ENCODE measurements around the gene RACK1.
A peak's percentile ranks its signal among the peaks of the same experiment; 100 is the strongest.

RACK1 gene

DNA sequence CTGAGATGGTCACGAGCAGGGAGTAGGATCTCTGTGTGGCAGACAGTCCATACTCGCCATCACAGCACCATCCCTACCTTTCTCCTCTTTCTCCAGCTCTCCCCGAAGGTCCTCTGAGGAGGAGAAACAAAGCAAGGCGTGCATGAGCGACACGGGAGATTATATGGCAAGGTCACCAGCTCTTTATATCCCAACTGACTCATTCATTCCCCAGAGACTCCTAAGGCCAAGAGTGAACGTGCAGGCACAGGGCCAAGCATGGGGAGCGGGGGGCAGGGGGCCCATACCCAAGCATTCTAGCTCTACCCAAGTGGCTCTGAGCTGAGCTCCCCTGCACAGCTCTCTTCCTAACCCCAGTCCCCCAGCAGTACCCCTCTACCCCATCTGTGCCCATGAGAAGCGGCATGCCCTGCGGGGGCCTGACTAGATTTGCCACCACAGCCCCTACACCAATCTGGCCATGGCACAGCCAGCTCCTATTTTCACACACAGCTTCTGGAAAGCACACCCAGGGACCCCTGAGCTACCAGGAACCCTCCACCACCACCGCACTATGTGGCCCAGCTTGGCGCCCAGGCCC, 45.5 kb downstream of the RACK1 start:
- no peak for DNase-seq (ENCODE audit: low read depth in 3 of 3)

DNA sequence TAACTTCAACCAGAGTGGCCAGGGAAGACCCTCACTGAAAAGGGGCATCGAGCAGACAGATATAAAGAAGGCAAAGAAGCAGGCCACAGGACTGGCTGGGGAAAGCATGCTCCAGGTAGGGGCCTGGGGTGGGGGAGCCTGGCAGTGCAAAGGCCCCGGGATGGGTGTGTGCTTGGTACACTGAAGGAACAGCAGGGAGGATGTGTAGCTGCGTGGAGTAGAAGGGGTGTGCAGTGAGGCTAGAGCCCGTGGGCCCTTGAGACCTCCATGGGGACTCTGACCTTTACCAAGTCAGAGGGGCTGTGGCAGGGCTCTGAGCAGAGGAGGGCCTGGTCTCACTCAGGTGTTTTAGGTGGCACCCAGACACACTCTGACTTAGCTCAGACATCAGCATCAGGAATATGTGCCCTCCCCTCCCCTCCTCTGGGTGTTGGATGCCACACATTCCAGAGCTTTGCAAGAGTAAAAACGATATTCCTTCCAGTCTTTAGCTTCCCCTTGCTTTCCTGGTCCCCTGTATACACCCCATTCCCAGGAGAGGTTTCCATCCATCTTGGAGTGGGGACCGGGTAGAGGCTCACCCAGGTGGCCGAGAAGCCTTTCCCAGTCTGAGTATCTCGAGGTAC, 46.3 kb downstream of the RACK1 start:
- no peak for DNase-seq (ENCODE audit: low read depth in 3 of 3)

DNA sequence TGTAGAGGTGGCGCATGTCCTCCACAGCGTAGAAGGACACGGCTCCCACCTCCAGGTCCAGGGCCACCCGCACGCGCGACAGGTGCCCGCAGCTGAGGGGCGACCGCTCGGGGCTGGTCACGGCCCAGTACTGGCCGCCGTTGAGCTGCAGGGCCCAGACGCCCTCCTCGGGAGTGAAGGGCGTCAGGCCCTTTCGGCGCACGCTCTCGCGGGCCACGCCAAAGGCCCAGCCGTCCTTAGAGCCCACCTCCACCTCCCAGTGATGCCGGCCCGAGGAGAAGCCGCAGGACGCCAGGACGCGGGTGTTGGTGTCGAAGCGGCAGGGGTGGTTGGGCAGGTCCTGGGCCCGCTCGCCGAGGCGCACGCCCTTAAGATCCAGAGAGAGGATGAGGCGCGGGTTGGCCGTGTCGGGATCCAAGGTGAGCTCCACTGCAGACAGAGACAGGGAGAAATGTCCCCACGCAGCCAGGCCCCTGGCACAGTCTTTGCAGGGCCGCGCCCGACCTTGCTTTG, 48.4 kb downstream of the RACK1 start:
- DNase-seq (ENCODE audit: low read depth in 3 of 3), result no peak

DNA sequence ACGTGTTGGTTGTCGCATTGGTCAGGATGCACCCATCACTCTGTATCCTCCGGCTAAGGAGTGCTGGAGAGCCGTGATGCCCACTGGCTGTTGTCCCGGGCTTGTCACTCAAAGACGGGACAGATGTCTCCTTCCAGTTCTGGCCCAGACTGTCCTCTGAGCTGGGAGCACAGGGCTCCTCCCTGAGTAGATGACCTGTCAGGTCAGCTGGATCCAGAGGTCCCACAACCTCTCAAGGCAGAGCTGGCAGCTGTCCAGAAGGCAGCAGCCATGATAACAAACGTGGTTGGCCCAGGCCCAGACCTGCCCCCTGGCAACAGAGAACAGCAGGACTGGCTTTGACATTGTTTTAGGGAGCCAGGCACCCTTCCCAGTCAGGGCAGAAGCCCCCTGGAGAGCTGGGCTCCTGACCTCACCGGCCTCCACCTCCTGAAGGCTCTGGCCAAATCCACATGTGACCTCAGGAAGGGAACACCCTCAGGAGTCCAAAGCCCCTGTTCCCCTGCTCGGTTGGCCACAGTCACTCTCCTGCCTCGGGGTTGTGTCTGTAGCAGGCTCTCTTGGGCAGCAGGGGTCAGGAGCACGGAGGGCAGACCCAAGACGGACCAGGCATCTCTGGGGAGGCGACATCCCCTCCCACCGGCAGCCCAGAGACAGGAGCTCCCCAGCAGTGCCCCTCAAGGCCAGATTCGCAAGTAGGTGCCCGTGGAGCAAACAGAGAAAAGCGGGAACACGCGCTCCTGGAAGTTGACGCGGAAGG, 49.0 kb downstream of the RACK1 start:
- DNase-seq (ENCODE audit: low read depth in 3 of 3), result no peak

DNA sequence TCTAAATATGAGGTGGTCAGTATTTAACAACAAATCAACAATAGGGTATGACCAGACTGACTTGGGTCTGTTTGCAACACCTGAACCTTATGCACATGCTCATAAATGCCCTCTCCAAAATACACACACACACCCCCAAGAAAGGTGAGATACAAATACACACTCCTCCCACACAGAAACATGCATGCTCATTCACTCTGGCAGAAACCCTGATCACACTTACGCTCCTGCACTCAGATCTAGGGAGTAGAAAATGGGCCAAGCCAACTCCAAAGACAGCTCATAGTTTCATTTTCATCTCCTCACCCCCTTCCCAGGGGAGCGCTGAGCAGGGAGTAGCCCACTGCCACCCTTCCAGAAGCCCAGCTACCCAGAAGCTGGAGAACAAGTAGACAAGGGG, 50.0 kb downstream of the RACK1 start:
- DNase-seq (ENCODE audit: low read depth in 3 of 3), result no peak

DNA sequence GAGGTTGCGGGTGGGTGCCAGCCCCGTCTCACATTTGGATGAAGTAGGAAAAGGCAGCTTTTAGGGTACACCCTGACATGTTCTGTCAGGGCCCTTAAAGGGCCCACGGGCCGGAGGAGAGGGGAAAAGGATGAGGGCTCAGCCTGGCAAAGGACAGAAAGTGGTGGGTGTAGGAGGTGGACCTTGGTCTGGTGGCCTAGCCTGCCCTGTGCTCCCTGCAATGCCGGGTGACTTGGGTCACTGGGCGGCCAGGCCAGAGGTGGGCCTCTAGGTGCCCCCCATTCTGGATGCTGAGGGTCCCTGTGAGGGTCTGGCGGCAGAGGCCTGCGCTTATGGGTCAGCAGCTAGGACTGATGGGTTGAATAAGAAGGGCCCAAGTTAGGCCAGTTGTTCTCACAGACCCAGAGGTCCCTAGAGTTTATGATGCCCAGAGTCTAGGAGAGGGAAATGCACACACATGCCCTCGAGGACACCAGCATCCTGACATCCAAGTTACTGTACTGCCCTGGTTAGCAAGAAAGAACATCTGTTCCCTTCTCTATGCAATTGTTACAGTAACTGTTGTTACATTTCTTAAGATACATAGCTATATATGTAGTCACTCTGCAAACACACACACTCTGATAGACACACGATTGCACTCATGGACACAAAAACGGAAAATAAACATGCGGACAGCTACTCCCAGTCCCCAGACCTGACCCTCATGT, 51.2 kb downstream of the RACK1 start:
- no peak for DNase-seq (ENCODE audit: low read depth in 3 of 3)

DNA sequence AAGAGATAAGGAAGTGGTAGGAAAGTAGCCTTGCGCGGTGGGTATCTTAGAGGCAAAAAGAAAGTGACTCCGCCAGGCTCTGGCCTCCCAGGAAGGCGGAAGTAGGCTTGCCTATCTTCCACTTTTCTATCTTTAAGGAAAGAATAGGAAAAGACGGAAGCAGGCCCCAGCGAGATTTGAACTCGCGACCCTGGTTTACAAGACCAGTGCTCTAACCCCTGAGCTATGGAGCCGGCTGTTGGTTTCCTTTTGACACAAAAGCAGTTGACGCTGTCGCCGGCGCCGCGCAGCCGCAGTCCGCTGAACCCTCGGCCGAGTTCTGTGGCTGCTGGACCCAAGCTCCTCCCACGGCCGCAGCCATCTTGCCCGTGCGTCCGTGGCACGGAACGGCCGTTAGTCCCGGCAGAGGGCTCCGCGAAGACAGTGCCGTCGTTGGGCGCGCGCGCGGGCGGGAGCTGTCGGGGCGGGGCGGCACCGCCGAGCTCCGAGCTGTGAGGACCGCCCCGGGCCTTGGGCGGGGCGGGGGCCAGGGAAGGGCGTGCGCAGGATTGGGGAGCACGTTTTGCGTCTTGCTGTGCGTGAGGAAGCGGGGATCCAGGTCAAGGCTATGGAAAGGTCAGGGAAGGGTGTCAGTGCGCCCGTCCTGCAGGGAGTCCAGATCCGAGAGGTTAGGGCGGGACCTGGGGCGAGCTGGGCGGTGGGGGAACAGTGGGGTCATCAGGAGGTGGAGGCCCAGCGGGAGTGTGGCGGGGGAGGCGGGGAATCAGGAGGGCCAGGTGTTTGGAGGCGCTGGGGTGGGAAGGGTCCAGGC, 52.0 kb downstream of the RACK1 start:
- DNase-seq (ENCODE audit: low read depth in 3 of 3), result peak; percentile 91 to 94 (median 92)

DNA sequence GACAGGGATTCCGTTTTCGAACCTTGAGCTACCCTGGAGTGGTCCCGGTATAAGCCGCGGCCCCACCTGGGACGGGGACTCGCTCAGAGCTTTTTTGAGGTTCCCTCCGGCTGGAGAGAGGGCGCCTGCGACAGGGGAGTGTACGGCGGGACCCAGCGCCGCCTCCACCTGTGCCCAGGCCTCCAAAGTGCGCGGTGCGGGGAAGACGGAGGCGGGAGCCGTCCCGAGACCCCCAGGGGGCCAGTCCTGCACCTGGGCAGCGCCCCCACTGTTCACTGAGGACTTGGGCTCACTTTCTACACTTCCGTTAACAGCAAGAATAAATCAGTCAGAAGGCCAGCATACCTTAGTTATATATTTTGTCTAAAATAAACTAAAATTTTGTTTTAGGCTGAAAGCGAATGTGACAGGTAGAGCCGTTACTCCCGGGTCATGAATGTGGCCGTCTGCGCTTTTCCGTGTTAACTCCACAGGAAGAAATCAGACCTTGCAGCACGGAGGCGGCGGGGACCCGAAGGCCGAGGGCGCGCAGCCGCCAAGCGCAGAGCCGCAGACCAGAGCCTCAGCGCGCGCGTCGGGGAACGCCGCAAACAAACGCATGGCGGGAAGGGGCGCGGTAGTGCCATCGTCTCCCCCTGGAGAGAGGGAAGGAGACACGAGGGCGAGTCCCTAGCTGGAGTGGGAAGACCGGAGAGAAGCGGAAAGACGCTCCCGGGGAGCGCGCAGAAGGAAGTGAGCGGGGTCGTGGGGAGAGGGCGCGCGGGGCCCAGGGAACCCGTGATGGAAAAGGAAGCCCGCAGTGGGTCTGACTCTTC, 52.8 kb downstream of the RACK1 start:
- no peak for DNase-seq (ENCODE audit: low read depth in 3 of 3)

DNA sequence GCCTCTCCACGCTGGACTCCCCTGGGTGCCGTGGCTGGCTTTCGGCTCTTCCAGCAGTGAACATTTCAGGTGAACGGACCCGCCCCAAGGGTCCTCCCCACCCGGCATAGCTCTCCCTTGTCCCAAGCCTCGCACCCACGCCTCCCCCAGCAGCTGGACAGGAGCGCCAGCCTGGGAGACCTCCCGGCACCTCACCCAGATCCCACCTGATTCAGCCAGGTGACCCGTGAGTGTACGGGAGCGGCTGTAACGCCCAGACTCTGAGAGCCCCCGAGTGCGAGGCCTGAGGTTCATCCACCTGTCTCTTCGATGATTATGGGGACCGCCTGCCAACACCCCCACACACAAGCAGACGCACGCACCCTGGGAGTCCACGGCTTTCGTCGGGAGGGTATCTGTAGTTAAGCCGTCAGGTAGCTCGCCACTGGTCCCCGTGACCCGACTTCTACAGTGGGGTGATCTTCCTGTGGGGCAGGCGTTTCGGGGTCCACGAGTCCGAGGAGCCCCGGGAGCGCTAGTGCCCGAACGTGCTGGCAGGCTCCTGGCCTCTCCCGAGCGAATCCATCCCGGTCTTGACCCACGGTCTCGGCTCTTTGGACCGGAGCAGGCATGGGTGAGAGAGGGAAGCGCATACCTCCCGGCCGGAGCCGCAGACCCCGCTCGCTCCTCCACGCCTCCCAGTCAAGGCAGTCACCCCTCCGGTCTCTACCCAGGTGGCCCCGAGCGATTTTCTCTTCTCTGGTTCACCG, 53.6 kb downstream of the RACK1 start:
- no peak for DNase-seq (ENCODE audit: low read depth in 3 of 3)

DNA sequence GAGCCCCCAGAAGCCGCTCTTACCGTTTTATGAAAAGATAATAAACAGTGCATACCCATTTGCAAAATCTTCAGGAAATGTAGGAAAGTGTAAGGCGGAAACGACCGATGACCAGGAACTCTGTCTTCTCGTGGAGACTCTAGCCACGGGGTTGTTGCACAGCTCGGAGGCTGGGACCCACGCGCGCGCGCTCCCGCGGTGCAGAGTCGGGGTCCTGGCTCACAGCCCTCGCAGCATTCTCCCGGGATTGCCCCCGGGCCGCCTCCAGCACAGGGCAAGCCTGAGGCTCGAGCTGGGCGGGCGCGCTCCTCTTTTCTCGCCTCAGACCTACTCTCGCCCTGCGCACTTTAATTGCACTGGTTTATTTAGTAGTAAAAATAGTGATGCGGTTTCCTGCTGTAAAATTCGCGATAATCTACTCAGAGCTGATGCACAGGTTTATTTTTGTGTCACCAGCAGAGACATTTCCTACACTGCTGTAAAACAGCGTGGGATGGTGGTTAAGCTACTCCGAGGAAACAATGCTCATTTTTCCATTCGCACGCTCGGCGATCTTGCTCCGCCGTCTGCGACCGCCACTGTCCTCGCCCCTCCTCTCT, 54.2 kb downstream of the RACK1 start:
- DNase-seq (ENCODE audit: low read depth in 3 of 3), result peak in 2 of 3 experiments; percentile 42 to 48

DNA sequence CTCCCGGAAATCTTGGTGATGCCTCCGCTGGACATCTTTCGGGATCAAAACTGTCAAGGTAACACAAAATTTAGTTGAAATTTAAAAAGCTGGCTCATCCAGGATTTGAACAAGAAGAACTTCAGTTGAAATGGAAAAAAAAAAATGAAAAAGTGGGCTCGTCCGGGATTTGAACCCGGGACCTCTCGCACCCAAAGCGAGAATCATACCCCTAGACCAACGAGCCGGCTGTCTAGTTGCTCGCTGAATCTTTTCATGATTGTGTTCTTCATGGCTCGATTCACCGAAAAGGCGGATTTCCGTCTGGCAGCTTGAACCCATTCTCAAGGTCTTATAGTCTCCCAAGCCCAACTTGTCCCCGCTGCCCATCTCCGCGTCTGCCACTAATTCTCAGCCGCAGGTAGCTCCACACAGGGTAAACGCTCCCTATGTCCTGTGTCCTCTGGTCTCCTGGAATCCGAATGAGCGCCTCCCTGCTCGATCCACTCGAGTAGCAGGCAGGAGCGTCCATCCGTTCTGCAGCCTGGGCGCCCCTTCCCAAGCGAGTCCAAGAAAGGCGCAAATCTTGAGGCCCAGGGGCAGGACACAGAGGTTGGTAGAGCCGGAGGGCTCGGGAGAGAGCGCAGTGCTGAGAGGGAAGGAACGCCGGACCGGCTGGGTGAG, 54.9 kb downstream of the RACK1 start:
- DNase-seq (ENCODE audit: low read depth in 3 of 3), result peak; percentile 67 to 73 (median 67)

DNA sequence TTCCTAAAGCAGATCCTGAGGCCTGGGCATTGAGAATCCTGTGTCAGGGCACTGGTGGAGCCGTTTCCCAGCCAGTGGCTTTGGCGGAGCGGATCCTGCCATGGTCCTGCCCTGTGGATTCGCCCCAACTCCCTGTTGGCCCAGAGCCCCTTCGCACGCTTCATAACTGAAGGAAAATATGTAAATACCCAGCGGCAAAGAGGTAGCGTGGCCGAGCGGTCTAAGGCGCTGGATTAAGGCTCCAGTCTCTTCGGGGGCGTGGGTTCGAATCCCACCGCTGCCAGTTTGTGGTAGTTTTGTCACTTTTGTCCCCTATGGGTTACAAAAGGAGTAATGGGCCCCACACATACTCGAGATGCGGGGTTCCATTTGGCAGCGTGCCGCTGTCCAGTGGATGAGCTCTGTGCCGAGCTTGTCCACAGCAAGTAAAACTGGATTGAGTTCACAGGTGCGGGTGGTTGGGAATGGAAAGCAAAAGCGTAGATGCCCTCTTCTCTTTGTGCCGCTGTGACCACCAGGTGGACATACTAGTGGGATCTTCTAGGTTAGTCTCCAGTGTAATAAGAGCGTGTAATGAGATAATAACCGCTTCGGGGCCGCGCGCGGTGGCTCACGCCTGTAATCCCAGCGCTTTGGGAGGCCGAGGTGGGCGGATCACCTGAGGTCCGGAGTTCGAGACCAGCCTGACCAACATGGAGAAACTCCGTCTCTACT, 56.0 kb downstream of the RACK1 start:
- no peak for DNase-seq (ENCODE audit: low read depth in 3 of 3)

DNA sequence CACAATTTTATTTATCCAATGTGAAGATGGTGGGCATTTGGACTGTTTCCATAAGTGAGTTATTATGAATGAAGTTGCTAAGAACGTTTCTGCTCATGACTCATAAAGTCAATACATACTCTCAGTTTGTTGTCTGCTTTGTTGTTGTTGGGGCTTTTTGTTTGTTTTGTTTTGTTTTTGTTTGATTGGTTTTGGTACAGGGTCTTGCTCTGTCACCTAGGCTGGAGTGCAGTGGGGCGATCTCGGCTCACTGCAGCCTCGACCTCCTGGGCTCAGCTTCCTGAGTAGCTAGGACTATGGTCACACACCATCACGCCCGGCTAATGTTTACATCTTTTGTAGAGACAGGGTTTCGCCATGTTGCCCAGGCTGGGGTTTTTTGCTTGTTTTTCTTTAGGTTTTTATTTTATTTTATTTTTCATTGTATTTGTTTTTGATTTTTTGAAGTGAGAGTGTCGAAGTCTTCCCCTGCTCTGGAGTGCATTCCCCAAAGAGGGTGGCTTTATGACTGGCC, 56.7 kb downstream of the RACK1 start:
- DNase-seq (ENCODE audit: low read depth in 3 of 3), result no peak

Data from stimulated activated CD4-positive, alpha-beta T cell treated with anti-CD3 and anti-CD28 coated beads, TNF-alpha, amount 100 ng/mL, for 4 hours (primary cell).